Mesenchymal stem cell (in vitro differentiated cells and primary cell): ENCODE results near the gene PRKCZ.

ENCODE experiments used
- DNase-seq: peaks from one replicate; pipeline ENCODE4 v3.0.0-alpha.2; 2013
- H2AFZ ChIP-seq: one replicate; pipeline ENCODE4 v1.6.1; 2013; ENCODE audit warnings: low read depth, mild to moderate bottlenecking, control low read depth, inconsistent platforms, low read length, moderate library complexity
- H2AK5ac ChIP-seq: 2 replicates; pipeline ENCODE4 v1.6.1; 2013; ENCODE audit warnings: low read length, moderate library complexity, mild to moderate bottlenecking, inconsistent platforms; ENCODE audit not compliant: severe bottlenecking
- H2BK120ac ChIP-seq: one replicate; pipeline ENCODE4 v1.6.1; 2013; ENCODE audit warnings: low read depth, mild to moderate bottlenecking, inconsistent platforms, low read length, moderate library complexity
- H2BK12ac ChIP-seq, 2 experiments: one replicate each; pipeline ENCODE4 v1.6.1; 2013; ENCODE audit warnings: inconsistent platforms in 2 of 2, low read length in 2 of 2, mild to moderate bottlenecking in 2 of 2, moderate library complexity in 2 of 2, control low read depth in 1 of 2
- H2BK15ac ChIP-seq: one replicate; pipeline ENCODE4 v1.6.1; 2013; ENCODE audit warnings: mild to moderate bottlenecking, low read depth, inconsistent platforms; ENCODE audit not compliant: poor library complexity, severe bottlenecking
- H2BK5ac ChIP-seq: 2 replicates; pipeline ENCODE4 v1.6.1; 2013; ENCODE audit warnings: low read depth, mild to moderate bottlenecking, low read length, control low read depth, inconsistent platforms; ENCODE audit not compliant: poor library complexity, severe bottlenecking
- H3K14ac ChIP-seq, 2 experiments: one replicate each; pipeline ENCODE4 v1.6.1; 2013; ENCODE audit warnings: inconsistent platforms in 2 of 2, low read length in 2 of 2, control low read depth in 1 of 2, mild to moderate bottlenecking in 1 of 2, moderate library complexity in 1 of 2
- H3K18ac ChIP-seq, 2 experiments: one replicate each; pipeline ENCODE4 v1.6.1; 2013; ENCODE audit warnings: inconsistent platforms in 2 of 2, low read length in 2 of 2, control low read depth in 1 of 2, low read depth in 1 of 2, mild to moderate bottlenecking in 1 of 2
- H3K23ac ChIP-seq, 2 experiments: one replicate each; pipeline ENCODE4 v1.6.1; 2013; ENCODE audit warnings: inconsistent platforms in 2 of 2, low read length in 2 of 2, mild to moderate bottlenecking in 2 of 2, moderate library complexity in 2 of 2, control low read depth in 1 of 2
- H3K27ac ChIP-seq: 2 replicates; pipeline ENCODE4 v1.5.1; 2013; ENCODE audit warnings: mild to moderate bottlenecking, moderate library complexity, low read length, control low read depth, inconsistent platforms; ENCODE audit not compliant: poor library complexity, severe bottlenecking
- H3K27me3 ChIP-seq, 2 experiments: 2 replicates each; pipeline versions ENCODE4 v1.6.1 to v1.7.0; 2013; ENCODE audit warnings: low read length in 2 of 2, mild to moderate bottlenecking in 2 of 2, moderate library complexity in 2 of 2, control low read depth in 1 of 2, inconsistent platforms in 1 of 2; ENCODE audit not compliant: control insufficient read depth in 1 of 2, insufficient read depth in 1 of 2
- H3K36me3 ChIP-seq, 2 experiments: 2 replicates each; pipeline versions ENCODE4 v1.6.1 to v1.7.0; 2013; ENCODE audit warnings: low read length in 2 of 2, control low read depth in 1 of 2, inconsistent platforms in 1 of 2, low read depth in 1 of 2, mild to moderate bottlenecking in 1 of 2; ENCODE audit not compliant: insufficient read depth in 2 of 2, control insufficient read depth in 1 of 2
- H3K4ac ChIP-seq, 2 experiments: one replicate each; pipeline ENCODE4 v1.6.1; 2013; ENCODE audit warnings: inconsistent platforms in 2 of 2, low read length in 2 of 2, mild to moderate bottlenecking in 2 of 2, moderate library complexity in 2 of 2, control low read depth in 1 of 2, low read depth in 1 of 2
- H3K4me1 ChIP-seq: 2 replicates; pipeline ENCODE4 v1.6.1; 2013; ENCODE audit warnings: low read depth, low read length, control low read depth; ENCODE audit not compliant: control insufficient read depth, insufficient read depth
- H3K4me2 ChIP-seq: 2 replicates; pipeline ENCODE4 v1.6.1; 2013; ENCODE audit warnings: low read length, mild to moderate bottlenecking, inconsistent platforms; ENCODE audit not compliant: poor library complexity, severe bottlenecking
- H3K4me3 ChIP-seq, 2 experiments: 2 replicates each; pipeline versions ENCODE4 v1.5.1 to v1.7.0; 2013; ENCODE audit warnings: low read length in 2 of 2, mild to moderate bottlenecking in 2 of 2, control low read depth in 1 of 2, low read depth in 1 of 2; ENCODE audit not compliant: insufficient read depth in 1 of 2
- H3K79me1 ChIP-seq: replicated peaks from 2 replicates; pipeline ENCODE4 v1.6.1; 2013; ENCODE audit warnings: mild to moderate bottlenecking, control low read depth, low read length, inconsistent platforms; ENCODE audit not compliant: poor library complexity, severe bottlenecking
- H3K9ac ChIP-seq: 2 replicates; pipeline ENCODE4 v1.7.0; 2013; ENCODE audit warnings: mild to moderate bottlenecking, low read length, moderate library complexity
- H3K9me3 ChIP-seq: 2 replicates; pipeline ENCODE4 v1.7.0; 2013; ENCODE audit warnings: mild to moderate bottlenecking, low read length; ENCODE audit not compliant: control insufficient read depth
- H4K8ac ChIP-seq: one replicate; pipeline ENCODE4 v1.6.1; 2013; ENCODE audit warnings: inconsistent platforms, mild to moderate bottlenecking, low read length, moderate library complexity
- H4K91ac ChIP-seq: one replicate; pipeline ENCODE4 v1.6.1; 2013; ENCODE audit warnings: mild to moderate bottlenecking, low read length, inconsistent platforms
- WGBS: methylation state at CpG from one replicate; pipeline ENCODE4 v1.1.7; 2013; ENCODE audit warnings: mixed read lengths; 5-methylcytosine and 5-hydroxymethylcytosine counted together

Gene PRKCZ

GRCh38 chr1:2070016-2070415, 19.8 kb downstream of the PRKCZ start:
- Histone ChIP-seq H3K79me1 (peaks cover 38% of the 10 kb centered on the region), H3K23ac (no peak overlapping the region)

GRCh38 chr1:2070800-2071530, 20.8 kb downstream of the PRKCZ start:
- peaks cover 40% of the 10 kb centered on the region for H3K79me1 ChIP-seq
- no peak overlapping the region for H4K91ac ChIP-seq
- H2BK15ac ChIP-seq, result no peak overlapping the region
- no peak overlapping the region for H3K4me3 ChIP-seq
- H2BK5ac ChIP-seq, result no peak overlapping the region
- H3K4me1 ChIP-seq, result peaks cover 8% of the 10 kb centered on the region
- peaks cover 0 to 65% of the 10 kb centered on the region in 2 experiments for H3K27me3 ChIP-seq
- H2AK5ac ChIP-seq, result no peak overlapping the region
- no peak overlapping the region for H3K4me2 ChIP-seq
- H2BK120ac ChIP-seq, result no peak overlapping the region
- H3K36me3 ChIP-seq, result peaks cover 0 to 71% of the 10 kb centered on the region in 2 experiments
- H3K18ac ChIP-seq, result no peak overlapping the region
- no peak overlapping the region for H2AFZ ChIP-seq
- DNase-seq, result no peak
- no peak overlapping the region for H3K4ac ChIP-seq
- no peak overlapping the region for H2BK12ac ChIP-seq
- H3K14ac ChIP-seq, result no peak overlapping the region
- no peak overlapping the region for H3K9ac ChIP-seq
- H3K27ac ChIP-seq, result no peak overlapping the region
- no peak overlapping the region for H4K8ac ChIP-seq
- WGBS, result 92% methylated on average over 32 of the region's 36 CpGs
- H3K23ac ChIP-seq, result no peak overlapping the region
- no peaks in the 10 kb centered on the region for H3K9me3 ChIP-seq

More at GRCh38 chr1:2070016-2070415, 19.8 kb downstream of the PRKCZ start:
- Histone ChIP-seq H3K4me1 (peaks cover 8% of the 10 kb centered on the region), H3K4me3 (no peak overlapping the region), H3K14ac (no peak overlapping the region), H3K27ac (no peak overlapping the region), H3K9ac (no peak overlapping the region), H3K27me3 (peaks cover 0 to 56% of the 10 kb centered on the region in 2 experiments), H2AK5ac (no peak overlapping the region), H3K36me3 (peaks cover 0 to 61% of the 10 kb centered on the region in 2 experiments), H4K91ac (no peak overlapping the region), H2BK120ac (no peak overlapping the region), H4K8ac (no peak overlapping the region), H2BK5ac (no peak overlapping the region), H3K4me2 (no peak overlapping the region), H2BK15ac (no peak overlapping the region), H2AFZ (no peak overlapping the region), H3K4ac (no peak overlapping the region), H2BK12ac (no peak overlapping the region), H3K9me3 (peaks cover 5% of the 10 kb centered on the region), H3K18ac (no peak overlapping the region)
- DNase-seq, result no peak
- WGBS, result 84% methylated on average over 11 of the region's 11 CpGs

DNA sequence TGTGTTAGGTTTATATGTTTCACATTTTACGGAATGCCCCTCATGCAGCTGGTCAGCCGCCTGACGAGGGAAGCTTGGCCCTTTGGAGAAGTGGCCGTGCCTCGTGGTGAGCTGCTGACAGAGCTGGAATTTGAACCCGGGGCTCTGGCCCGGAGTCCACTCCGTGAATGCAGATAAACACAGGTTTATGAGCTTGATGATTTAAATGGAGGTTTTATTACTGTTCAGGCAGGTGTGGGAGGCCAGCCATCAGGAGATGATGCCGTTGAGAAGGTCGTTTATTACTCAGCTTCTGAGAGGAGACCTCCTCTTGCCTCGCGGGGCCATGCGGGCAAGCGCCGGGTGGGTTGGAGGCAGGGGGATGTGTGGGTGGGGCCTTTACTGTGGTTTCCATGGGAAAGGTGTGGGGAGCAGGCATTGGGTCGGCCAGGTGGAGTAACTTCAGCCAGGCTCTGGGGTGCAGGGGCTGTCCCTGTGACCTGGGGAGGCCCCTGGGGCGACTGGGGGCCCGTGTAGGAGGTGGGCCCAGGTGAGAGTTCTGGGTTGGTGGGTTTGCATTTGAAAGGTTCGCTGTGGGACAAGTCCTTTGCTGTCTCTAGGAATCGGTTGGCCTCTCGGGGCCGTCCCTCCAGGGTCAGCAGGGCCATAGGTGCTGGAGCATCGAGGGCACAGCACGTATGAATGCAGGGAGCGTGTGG, 22.0 kb downstream of the PRKCZ start:
- no peak for DNase-seq
- no peak overlapping the region for H2BK120ac ChIP-seq
- H3K9me3 ChIP-seq, result peaks cover 6% of the 10 kb centered on the region
- H3K18ac ChIP-seq, result no peak overlapping the region
- H2BK15ac ChIP-seq, result no peak overlapping the region
- no peak overlapping the region for H3K23ac ChIP-seq
- H3K9ac ChIP-seq, result no peak overlapping the region
- no peak overlapping the region for H3K4me3 ChIP-seq
- peaks cover 43% of the 10 kb centered on the region for H3K79me1 ChIP-seq
- 78% methylated on average over 25 of the region's 25 CpGs for WGBS
- no peak overlapping the region for H4K8ac ChIP-seq
- H2BK5ac ChIP-seq, result no peak overlapping the region
- H3K4ac ChIP-seq, result no peak overlapping the region
- H2BK12ac ChIP-seq, result no peak overlapping the region
- H3K27ac ChIP-seq, result no peak overlapping the region
- H3K36me3 ChIP-seq, result peaks cover 0 to 81% of the 10 kb centered on the region in 2 experiments
- H2AFZ ChIP-seq, result no peak overlapping the region
- no peak overlapping the region for H2AK5ac ChIP-seq
- H3K4me2 ChIP-seq, result no peak overlapping the region
- no peak overlapping the region for H3K14ac ChIP-seq
- peaks cover 8% of the 10 kb centered on the region for H3K4me1 ChIP-seq
- H3K27me3 ChIP-seq, result peaks cover 0 to 72% of the 10 kb centered on the region in 2 experiments
- no peak overlapping the region for H4K91ac ChIP-seq

DNA sequence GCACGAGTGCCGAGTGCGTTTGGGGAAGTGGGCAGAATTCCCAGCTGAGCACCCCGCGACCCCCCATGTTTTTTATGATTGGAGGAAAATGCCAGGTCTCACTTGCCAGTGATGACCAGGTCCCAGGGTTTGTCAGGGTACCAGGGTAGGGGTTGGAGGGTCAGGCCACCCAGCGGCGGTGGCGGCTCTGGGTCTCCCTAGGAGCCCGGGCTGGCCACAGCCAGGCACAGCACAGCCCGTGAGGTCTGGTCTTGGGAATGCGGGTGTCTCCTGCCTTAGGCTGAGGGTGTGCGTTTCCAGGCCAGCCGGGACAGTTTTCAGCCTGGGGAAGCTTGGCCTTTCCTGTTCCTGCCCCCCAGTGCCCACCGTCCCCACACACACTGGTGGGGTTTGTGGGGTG, 22.7 kb downstream of the PRKCZ start:
- no peak overlapping the region for H4K91ac ChIP-seq
- peaks cover 0 to 81% of the 10 kb centered on the region in 2 experiments for H3K36me3 ChIP-seq
- peaks cover 42% of the 10 kb centered on the region for H3K79me1 ChIP-seq
- H3K9ac ChIP-seq, result no peak overlapping the region
- H3K4me2 ChIP-seq, result no peak overlapping the region
- H2BK5ac ChIP-seq, result no peak overlapping the region
- no peak overlapping the region for H2AFZ ChIP-seq
- H3K14ac ChIP-seq, result no peak overlapping the region
- WGBS, result 86% methylated on average over 13 of the region's 14 CpGs
- H2BK12ac ChIP-seq, result no peak overlapping the region
- H3K4me3 ChIP-seq, result no peak overlapping the region
- no peak overlapping the region for H3K27ac ChIP-seq
- H3K9me3 ChIP-seq, result peaks cover 12% of the 10 kb centered on the region
- no peak overlapping the region for H2AK5ac ChIP-seq
- H4K8ac ChIP-seq, result no peak overlapping the region
- no peak overlapping the region for H3K4ac ChIP-seq
- no peak overlapping the region for H2BK120ac ChIP-seq
- no peak overlapping the region for H2BK15ac ChIP-seq
- H3K18ac ChIP-seq, result no peak overlapping the region
- peaks cover 0 to 74% of the 10 kb centered on the region in 2 experiments for H3K27me3 ChIP-seq
- H3K4me1 ChIP-seq, result peaks cover 8% of the 10 kb centered on the region
- DNase-seq, result no peak
- no peak overlapping the region for H3K23ac ChIP-seq
